Activated CD8-positive, alpha-beta memory T cell treated with anti-CD3 and anti-CD28 coated beads, Interleukin-2, amount 10 ng/mL, durations not matched to agents 7 days and 5 days (primary cell): ENCODE measurements around the gene ETV6. TPM values are rescaled to one million over a fixed set of nuclear protein-coding genes. Genes with fewer than 3 reads are reported as not detected.

Experiments
- ATAC-seq: fragments of 150-1000 bp; cut with Tn5 transposase; one replicate; pipeline ENCODE4 v1.10.0; 2021; ENCODE audit warnings: moderate library complexity
- CTCF ChIA-PET: fragments of 350-600 bp; sonication (Branson Sonifier 250); formaldehyde crosslinking; loops from one replicate; lab custom pipeline; 2021; ENCODE audit warnings: antibody characterized with exemption; lab: Charles Lee
- DNase-seq: peaks from one replicate; pipeline ENCODE4 v3.0.0-alpha.2; 2020
- H3K27ac Mint-ChIP-seq: one replicate; pipeline ENCODE4 v1.8.0; 2021; ENCODE audit warnings: mild to moderate bottlenecking, mixed read lengths
- H3K27me3 Mint-ChIP-seq: one replicate; pipeline ENCODE4 v1.8.0; 2021; ENCODE audit warnings: mixed read lengths
- H3K36me3 Mint-ChIP-seq: one replicate; pipeline ENCODE4 v1.8.0; 2021; ENCODE audit warnings: mild to moderate bottlenecking, mixed read lengths
- H3K4me1 Mint-ChIP-seq: one replicate; pipeline ENCODE4 v1.8.0; 2021; ENCODE audit warnings: mixed read lengths
- H3K4me3 Mint-ChIP-seq: one replicate; pipeline ENCODE4 v1.8.0; 2021; ENCODE audit warnings: mild to moderate bottlenecking, moderate library complexity, mixed read lengths
- H3K9me3 Mint-ChIP-seq: one replicate; pipeline ENCODE4 v1.8.0; 2022; ENCODE audit warnings: low read depth, mixed read lengths
- total RNA-seq, 2 experiments: library from RNA; stranded (reverse); gene quantifications; one replicate each; pipeline ENCODE4 v1.2.3, GENCODE V29; 2021

Gene ETV6
- total RNA-seq, 2 experiments from 2014 or later = 29.4 to 32.6 TPM

DNA sequence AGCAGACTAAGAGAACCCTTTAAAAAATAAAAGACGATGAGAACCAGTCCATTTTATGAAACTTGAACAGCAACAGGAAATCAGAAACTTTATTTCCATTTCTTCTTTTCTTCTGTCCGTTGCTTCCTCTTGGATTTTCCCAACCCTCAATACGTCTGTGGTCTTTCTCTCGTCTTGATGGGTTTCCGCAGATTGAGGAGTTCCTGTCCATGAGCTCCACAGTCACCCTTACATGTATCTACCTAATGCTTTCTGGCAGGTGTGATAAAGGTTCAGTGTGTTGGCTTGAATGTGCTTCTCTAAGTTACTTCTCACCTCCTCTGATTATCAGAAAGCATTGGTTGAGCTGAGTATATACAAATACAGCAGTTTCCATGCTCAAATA, 110.0 kb downstream of the ETV6 start:
- Mint-ChIP-seq H3K27ac (no peak overlapping the region), H3K36me3 (peaks cover 14% of the 10 kb centered on the region), H3K9me3 (no peaks in the 10 kb centered on the region), H3K4me1 (peaks cover 28% of the 10 kb centered on the region), H3K27me3 (no peaks in the 10 kb centered on the region), H3K4me3 (no peak overlapping the region)
- no peak for DNase-seq
- CTCF ChIA-PET = interaction anchor here (2.2 kb wide), 1 partner anchor 25 kb away, joined by 5 read pairs; no protein-coding TSS in a partner anchor
- ATAC-seq = no peak

DNA sequence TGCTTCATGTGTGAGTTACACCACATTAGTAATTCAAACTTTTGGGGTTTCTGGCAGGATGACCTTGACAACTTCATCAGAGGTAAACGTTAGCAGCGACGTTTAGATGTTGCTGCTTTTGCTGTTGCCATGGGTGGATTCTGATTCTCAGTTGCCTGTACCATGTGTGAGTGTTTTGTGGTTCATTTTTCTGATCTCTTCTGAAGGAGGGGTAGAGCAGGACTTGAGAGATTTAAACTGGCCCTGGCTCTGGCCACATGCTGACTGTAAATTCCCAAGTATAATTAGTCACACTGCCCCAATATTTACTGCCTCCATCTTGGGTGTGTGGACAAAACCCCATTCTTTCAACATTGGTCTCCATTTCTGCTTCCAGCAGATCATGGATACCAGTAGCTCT, 110.4 kb downstream of the ETV6 start:
- Mint-ChIP-seq H3K36me3 (peaks cover 13% of the 10 kb centered on the region), H3K4me3 (no peak overlapping the region), H3K27me3 (no peaks in the 10 kb centered on the region), H3K4me1 (peaks cover 31% of the 10 kb centered on the region), H3K9me3 (no peaks in the 10 kb centered on the region), H3K27ac (no peak overlapping the region)
- ATAC-seq (no peak), DNase-seq (no peak)
- CTCF ChIA-PET = no interaction called here

DNA sequence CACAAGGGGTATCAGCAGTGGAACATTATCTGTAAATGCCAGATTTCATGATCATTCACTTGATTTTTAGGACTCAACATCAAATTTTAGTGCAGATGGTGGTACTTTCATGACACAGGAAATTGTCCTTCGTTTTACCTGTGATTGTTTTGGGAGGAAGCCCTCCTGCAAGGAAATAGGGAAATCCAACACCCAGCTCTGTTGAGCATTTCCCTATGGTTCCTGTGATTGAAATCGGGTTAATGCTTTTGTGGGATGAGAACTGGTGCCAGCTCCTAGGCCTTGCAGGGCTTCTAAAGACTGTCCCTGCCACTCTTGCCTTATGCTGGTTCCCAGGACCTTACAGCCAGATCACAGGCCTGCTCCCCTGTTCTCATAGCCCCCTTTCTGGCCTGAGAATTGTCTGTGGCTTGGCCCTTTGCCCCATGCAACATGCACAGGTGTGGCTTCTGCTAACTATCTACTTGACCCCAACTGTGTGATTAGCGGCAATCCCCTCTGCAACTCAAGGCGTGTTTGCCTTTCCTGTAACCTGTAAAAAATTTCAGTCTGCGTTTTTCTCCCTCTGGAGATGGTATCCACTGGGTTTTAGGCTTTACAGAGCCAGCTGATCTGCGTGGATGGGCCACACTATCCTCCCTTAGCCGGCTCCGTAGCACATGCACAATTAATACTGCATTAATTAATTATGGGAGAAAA, 112.5 kb downstream of the ETV6 start:
- peaks cover 9% of the 10 kb centered on the region for H3K36me3 Mint-ChIP-seq
- H3K27me3 Mint-ChIP-seq = no peaks in the 10 kb centered on the region
- H3K4me3 Mint-ChIP-seq = no peak overlapping the region
- no peaks in the 10 kb centered on the region for H3K9me3 Mint-ChIP-seq
- CTCF ChIA-PET = no interaction called here
- DNase-seq (no peak), ATAC-seq (no peak)
- peaks cover 51% of the 10 kb centered on the region for H3K4me1 Mint-ChIP-seq
- no peak overlapping the region for H3K27ac Mint-ChIP-seq

DNA sequence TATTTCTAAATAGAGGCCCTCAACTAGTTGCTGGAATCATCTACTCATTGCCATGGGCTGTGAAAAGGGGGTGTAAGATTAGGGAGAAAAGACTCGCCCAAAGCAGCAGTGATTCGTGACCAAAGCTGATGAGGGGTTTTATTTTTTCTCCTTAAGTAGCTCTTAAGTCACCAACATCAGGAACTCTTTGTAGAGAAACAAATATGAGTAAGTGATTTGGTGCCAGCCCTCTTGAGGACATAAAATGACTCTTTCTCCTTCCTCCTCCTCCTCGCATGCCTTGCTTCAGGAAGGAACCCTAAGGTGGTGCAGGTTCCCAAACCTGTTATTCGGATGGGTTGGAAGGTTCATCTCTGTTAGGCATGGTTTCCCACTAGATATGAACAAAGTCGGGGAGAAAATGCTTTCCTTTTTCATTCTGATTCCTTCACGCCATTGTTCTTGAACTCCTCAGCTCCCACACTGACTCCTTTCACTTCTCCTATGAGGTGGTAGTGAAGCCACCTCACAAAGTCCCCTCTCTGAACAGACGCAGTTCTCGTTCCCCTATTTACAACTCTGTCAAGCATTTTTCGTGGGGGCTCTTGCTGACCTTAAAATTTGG, 113.4 kb downstream of the ETV6 start:
- Mint-ChIP-seq H3K27ac (no peak overlapping the region), H3K36me3 (peaks cover 13% of the 10 kb centered on the region), H3K4me3 (no peak overlapping the region), H3K9me3 (no peaks in the 10 kb centered on the region), H3K27me3 (no peaks in the 10 kb centered on the region), H3K4me1 (peaks cover 55% of the 10 kb centered on the region)
- CTCF ChIA-PET = no interaction called here
- no peak for DNase-seq
- ATAC-seq = no peak

DNA sequence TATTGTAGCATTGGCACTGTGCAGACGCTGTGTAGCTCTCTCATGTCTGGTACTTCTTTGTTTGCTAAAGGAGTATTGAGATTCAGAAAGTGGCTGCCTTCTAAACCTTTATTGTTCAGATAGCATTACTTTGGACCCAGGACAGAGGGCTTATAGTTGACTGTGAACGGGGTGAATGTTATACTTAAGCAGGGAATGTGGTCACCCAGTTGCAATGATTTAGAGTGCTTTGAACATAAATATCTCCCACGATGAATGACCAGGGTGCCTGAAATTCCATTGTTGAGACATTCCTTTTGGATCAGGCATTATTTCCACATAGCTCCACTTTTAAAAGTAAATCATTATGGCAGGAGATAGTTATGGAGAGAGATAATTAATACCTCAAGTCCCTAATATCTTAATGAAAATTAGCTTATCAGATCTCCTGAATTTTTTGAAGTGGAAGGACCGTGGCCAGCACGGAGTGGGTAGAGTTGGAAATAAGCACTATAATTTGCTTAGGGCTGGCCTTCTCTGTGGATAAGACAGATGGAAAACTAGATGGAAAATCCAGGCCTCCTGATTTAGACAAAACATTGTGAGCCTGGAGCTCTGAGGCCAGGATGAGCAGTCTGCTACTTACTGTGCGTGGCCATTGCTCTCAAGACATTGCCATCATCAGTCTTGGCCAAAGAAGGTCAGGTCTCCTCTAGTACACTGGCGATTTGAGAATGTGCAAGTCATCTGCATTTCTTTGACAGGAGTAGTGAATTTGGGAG, 114.5 kb downstream of the ETV6 start:
- Mint-ChIP-seq H3K27me3 (no peaks in the 10 kb centered on the region), H3K4me1 (peaks cover 55% of the 10 kb centered on the region), H3K36me3 (peaks cover 13% of the 10 kb centered on the region), H3K4me3 (no peak overlapping the region), H3K27ac (no peak overlapping the region), H3K9me3 (no peaks in the 10 kb centered on the region)
- ATAC-seq (no peak), DNase-seq (no peak)
- CTCF ChIA-PET = no interaction called here

DNA sequence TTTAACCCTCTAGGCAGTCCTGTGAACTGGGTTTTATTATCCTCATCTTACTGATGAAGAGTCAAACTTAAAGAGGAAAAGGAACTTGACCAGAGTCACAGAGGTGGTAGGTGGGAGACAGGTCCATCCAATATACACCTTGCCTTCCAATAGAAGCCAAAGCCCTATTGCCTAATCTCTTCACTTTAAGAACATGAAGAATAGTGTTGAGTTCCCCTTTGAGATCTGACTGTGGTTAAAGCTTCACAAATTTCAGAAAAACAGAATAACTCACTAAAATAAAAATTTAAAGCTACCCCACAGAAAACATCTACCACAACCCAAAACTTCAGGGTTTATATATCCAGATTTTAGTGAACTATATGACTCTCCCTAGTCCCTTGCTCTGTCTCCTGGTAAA, 115.4 kb downstream of the ETV6 start:
- H3K36me3 Mint-ChIP-seq = peaks cover 16% of the 10 kb centered on the region
- no peaks in the 10 kb centered on the region for H3K27me3 Mint-ChIP-seq
- peaks cover 59% of the 10 kb centered on the region for H3K4me1 Mint-ChIP-seq
- H3K4me3 Mint-ChIP-seq = no peak overlapping the region
- no peak for DNase-seq
- CTCF ChIA-PET = no interaction called here
- ATAC-seq = no peak
- no peaks in the 10 kb centered on the region for H3K9me3 Mint-ChIP-seq
- H3K27ac Mint-ChIP-seq = peak overlapping the region; percentile 64

DNA sequence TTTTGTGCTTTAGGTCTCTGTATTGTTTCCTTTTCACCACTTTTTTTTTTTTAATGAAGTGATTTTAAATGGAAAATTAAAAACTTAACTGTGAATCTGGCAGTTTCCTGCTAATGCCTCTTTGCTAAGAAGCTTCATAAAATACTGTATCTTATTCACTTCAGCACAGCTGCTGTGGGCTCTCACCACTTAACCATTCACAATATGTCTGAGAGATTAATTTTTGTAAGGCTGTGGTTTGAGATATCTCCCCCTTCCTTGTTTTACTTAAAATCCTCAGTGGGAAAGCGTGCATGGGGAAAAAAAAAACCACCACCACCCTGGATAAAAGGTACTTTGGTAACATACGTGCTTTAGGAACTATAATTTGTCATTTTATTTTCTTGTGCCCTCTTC, 115.9 kb downstream of the ETV6 start:
- DNase-seq (no peak), ATAC-seq (no peak)
- CTCF ChIA-PET = no interaction called here
- Mint-ChIP-seq H3K4me3 (peak overlapping the region; percentile 24), H3K4me1 (peaks cover 65% of the 10 kb centered on the region), H3K36me3 (peaks cover 15% of the 10 kb centered on the region), H3K27ac (peak overlapping the region; percentile 73), H3K27me3 (no peaks in the 10 kb centered on the region), H3K9me3 (no peaks in the 10 kb centered on the region)

DNA sequence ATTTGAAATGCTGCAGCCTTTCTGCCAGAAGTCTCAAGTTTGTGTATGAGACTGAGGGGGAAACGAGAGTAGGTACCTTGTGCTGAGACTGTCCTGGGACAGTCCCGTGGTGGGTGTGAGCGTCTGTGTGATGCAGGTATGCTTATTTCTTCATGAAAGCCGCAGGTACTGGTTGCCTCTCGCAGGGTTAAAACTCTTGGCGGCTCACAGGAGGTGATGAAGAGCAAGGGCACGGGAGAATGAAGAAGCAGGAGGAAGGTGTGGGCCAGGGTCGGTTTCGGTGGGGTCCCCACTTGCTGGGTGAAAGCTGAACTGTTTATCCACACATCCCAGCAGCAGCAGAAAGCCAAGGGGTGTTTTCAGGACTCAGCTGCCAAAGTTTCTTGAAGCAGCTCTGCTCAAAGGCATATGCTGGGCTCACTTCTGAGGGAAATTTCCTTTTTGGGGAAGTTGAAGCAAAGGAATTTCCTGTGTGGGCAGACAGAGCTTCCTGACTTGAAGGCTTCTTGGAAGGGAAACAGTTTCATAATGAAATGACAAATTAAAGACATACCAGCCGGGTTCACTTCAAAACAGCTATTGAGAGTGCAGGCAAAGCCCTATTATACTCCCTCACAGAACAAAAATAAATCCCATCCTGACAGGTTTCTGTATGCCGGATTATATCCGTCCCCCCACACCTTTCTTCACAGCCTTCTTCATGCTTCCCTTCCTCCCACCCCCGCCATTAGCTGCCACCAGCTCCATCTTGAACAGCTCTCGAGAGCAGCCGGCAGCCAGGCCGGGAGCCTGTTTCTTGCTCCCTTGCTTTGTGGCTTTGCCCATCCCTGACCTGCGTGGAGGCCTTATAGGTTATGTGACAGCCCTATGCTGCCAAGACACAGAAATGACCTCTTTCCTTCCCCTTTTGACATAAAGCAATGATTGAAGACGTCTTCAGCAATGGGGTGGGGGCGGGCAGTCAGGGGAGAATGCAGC, 116.6 kb downstream of the ETV6 start:
- CTCF ChIA-PET = interaction anchor here (0.8 to 1.0 kb wide), 2 partner anchors 35 to 243 kb away, joined by 3 to 4 read pairs; no protein-coding TSS in a partner anchor
- DNase-seq (peak; percentile 54), ATAC-seq (peak; percentile 66)
- Mint-ChIP-seq H3K27me3 (no peaks in the 10 kb centered on the region), H3K4me3 (peak overlapping the region; percentile 24), H3K4me1 (peaks cover 69% of the 10 kb centered on the region), H3K36me3 (peaks cover 17% of the 10 kb centered on the region), H3K27ac (peak overlapping the region; percentile 73), H3K9me3 (no peaks in the 10 kb centered on the region)

DNA sequence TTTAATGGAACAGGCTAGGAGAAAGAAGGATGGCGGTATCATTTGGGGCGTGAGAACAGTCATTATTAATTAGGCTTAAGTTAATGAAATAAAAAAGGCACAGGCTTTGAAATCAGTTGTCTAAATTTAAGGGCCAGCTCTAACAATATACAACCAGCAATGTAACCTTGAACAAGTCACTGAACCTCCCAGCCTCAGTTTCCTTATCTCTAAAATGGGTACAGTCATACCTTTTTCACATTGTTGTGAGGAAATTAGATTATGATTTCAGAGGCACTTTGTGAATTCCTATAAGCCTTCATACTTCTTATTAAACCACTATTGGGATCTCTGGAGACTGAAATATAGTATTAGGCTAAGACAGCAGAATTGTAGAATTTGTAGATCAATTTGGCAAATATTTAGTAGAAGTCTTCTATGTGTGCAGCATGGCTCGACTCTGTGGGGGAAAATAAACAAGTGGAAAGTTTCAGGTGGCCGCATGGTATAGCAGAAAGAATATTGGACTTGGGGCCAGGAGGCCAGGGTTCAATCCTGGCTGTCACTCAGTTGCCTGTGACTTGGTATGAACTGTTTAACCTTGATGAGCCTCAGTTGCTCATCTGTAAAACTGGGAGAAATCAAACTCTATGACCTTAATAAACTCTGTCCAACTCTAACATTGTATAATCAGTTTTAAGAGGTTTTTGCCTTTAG, 117.7 kb downstream of the ETV6 start:
- no peak for ATAC-seq
- Mint-ChIP-seq H3K27ac (no peak overlapping the region), H3K4me1 (peaks cover 68% of the 10 kb centered on the region), H3K9me3 (no peaks in the 10 kb centered on the region), H3K27me3 (no peaks in the 10 kb centered on the region), H3K36me3 (peaks cover 17% of the 10 kb centered on the region), H3K4me3 (no peak overlapping the region)
- CTCF ChIA-PET = interaction anchor here (0.8 to 1.0 kb wide), 2 partner anchors 34 to 241 kb away, joined by 3 to 4 read pairs; no protein-coding TSS in a partner anchor
- DNase-seq = no peak

DNA sequence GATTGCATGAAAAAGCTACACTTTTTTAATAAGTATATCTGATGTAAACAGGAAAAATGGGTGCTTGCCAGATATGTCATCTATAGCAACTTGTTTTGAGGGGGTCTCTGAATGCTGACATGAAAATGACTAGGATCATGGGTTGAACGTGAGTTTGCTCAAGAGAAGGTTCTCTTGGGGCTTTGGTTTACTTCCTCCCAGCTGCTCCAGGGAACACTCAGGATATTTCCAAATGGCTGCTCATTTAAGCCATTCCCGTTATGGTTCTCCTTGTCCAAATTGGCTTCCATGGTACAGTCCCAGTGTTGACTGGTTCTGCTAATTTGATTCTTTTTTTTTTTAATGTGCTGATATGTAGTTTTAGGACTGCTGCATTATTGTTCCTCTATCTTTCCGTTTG, 118.3 kb downstream of the ETV6 start:
- ATAC-seq (no peak), DNase-seq (no peak)
- Mint-ChIP-seq H3K27ac (no peak overlapping the region), H3K36me3 (peaks cover 20% of the 10 kb centered on the region), H3K4me3 (no peak overlapping the region), H3K9me3 (no peaks in the 10 kb centered on the region), H3K4me1 (peaks cover 65% of the 10 kb centered on the region), H3K27me3 (no peaks in the 10 kb centered on the region)
- CTCF ChIA-PET = no interaction called here

DNA sequence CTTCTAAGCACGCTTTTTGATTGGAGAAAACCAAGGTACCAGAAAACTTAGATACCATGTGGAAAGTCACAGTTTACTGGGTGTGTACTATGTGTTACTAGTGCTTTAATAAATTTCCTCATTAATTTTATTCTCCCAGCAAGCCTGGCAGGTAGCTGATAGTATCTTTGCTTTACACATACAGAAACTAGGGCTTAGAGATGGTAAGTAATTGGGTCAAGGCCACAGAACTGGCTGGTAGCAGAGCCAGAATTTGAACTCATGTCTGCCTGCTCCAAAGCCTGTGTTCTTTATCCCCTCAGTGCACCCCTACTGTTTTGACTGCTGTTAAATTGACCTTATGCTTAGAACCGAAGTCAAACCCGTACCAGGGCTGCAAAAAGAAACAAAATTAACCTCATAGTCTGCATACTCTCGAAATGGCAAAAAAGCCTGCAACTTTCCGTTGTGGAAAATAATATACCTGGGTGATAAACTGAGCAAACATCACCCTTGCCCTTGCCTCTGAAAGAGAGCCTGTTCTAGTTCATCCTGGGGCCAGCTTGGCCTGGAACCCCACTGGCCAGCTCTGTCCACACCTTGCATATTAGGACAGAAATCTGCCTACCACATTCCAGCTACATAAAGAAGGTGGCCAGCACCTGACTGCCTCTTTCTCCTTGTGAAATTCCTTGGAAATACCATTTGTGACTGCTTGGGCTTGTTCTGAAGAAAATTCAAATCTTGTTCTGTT, 118.9 kb downstream of the ETV6 start:
- H3K4me3 Mint-ChIP-seq = no peak overlapping the region
- CTCF ChIA-PET = no interaction called here
- no peak for DNase-seq
- H3K36me3 Mint-ChIP-seq = peaks cover 20% of the 10 kb centered on the region
- no peaks in the 10 kb centered on the region for H3K27me3 Mint-ChIP-seq
- no peak overlapping the region for H3K27ac Mint-ChIP-seq
- no peak for ATAC-seq
- H3K4me1 Mint-ChIP-seq = peaks cover 61% of the 10 kb centered on the region
- H3K9me3 Mint-ChIP-seq = no peaks in the 10 kb centered on the region
